K562 (cell line): ENCODE results near the gene TNRC6B. TPM values are rescaled to one million over a fixed set of nuclear protein-coding genes. Genes with fewer than 3 reads are reported as not detected.

ENCODE experiments used
- ATAC-seq: fragments of 200-7000 bp; cut with Tn5 transposase; 3 replicates; pipeline ENCODE4 v1.9.1; 2020; ENCODE audit warnings: moderate library complexity
- BruUV-seq: library from RNA; stranded (reverse); fragments of 400-500 nt; replicated peaks from 2 replicates; lab custom pipeline; 2021; lab: Mats Ljungman, UMichigan
- CTCF ChIA-PET: fragments of 300-600 bp; formaldehyde crosslinking; extraction: SDS; loops from one replicate; lab custom pipeline; 2021; ENCODE audit warnings: low intra/inter-chr PET ratio; lab: Yijun Ruan, JAX
- POLR2A ChIA-PET: fragments of 300-600, 350-650 bp; sonication (Branson Sonifier 250); formaldehyde crosslinking; extraction: SDS; loops from one replicate; lab custom pipeline; 2021; ENCODE audit warnings: antibody characterized with exemption, inconsistent platforms; lab: Yijun Ruan, JAX
- DNase-seq, 4 experiments: peaks; one replicate each; pipeline versions ENCODE4 v3.0.0 to v3.0.0-alpha.2; 2011 to 2018; ENCODE audit warnings: low spot score in 3 of 4, mixed read lengths in 3 of 4; ENCODE audit errors: extremely low read depth in 1 of 4
- FAIRE-seq: peaks from 2 replicates; lab custom pipeline; 2011; peaks lifted over from hg19 to GRCh38; lab: Jason Lieb, UNC
- H2AFZ ChIP-seq: 2 replicates; pipeline ENCODE4 v1.6.0; 2011; ENCODE audit warnings: low read depth, low read length, control low read depth, inconsistent platforms
- H3K27ac ChIP-seq: fragments of 200-600 bp; 3 replicates; pipeline ENCODE4 v1.8.0; 2011; ENCODE audit warnings: low read depth, mild to moderate bottlenecking, control low read depth, inconsistent platforms, low read length, moderate library complexity, mixed read lengths; ENCODE audit errors: extremely low read depth
- H3K27me3 ChIP-seq, 2 experiments: fragments of 300-600 bp in 1 of 2; 2 replicates in 1 of 2; 3 replicates in 1 of 2; pipeline versions ENCODE4 v1.6.0 to v1.8.0; 2011; ENCODE audit warnings: inconsistent platforms in 2 of 2, low read length in 2 of 2, mild to moderate bottlenecking in 1 of 2, mixed read lengths in 1 of 2, moderate library complexity in 1 of 2; ENCODE audit not compliant: control insufficient read depth in 2 of 2, insufficient read depth in 2 of 2
- H3K36me3 ChIP-seq: fragments of 300-600 bp; 3 replicates; pipeline ENCODE4 v1.8.0; 2011; ENCODE audit warnings: mild to moderate bottlenecking, low read length, inconsistent platforms; ENCODE audit not compliant: control insufficient read depth, insufficient read depth
- H3K4me1 ChIP-seq, 2 experiments: fragments of 200-600 bp in 1 of 2; replicated peaks in 1 of 2; 2 replicates in 1 of 2; 3 replicates in 1 of 2; pipeline versions ENCODE4 v1.5.1 to v1.8.0; 2011; ENCODE audit warnings: inconsistent platforms in 2 of 2, low read length in 2 of 2, mild to moderate bottlenecking in 1 of 2, mixed read lengths in 1 of 2, moderate library complexity in 1 of 2; ENCODE audit not compliant: control insufficient read depth in 2 of 2, insufficient read depth in 2 of 2
- H3K4me2 ChIP-seq: 2 replicates; pipeline ENCODE4 v1.6.1; 2011; ENCODE audit warnings: low read length, control low read depth, inconsistent platforms, mixed read lengths; ENCODE audit not compliant: insufficient read depth
- H3K4me3 ChIP-seq: fragments of 200-600 bp; sonication (generic), shearing (Covaris generic); 2 replicates; pipeline ENCODE4 v1.5.1; 2016; ENCODE audit warnings: control low read depth, inconsistent platforms
- H3K79me2 ChIP-seq: fragments of 200-600 bp; 3 replicates; pipeline ENCODE4 v1.8.0; 2011; ENCODE audit warnings: low read length, inconsistent platforms; ENCODE audit not compliant: control insufficient read depth, insufficient read depth
- H3K9ac ChIP-seq, 2 experiments: 2 replicates each; pipeline versions ENCODE4 v1.6.0 to v1.6.1; 2011; ENCODE audit warnings: low read depth in 2 of 2, low read length in 2 of 2, control low read depth in 1 of 2, inconsistent platforms in 1 of 2, mild to moderate bottlenecking in 1 of 2, mixed read lengths in 1 of 2; ENCODE audit not compliant: insufficient read depth in 1 of 2
- H3K9me1 ChIP-seq: one replicate; pipeline ENCODE4 v1.6.0; 2011; ENCODE audit warnings: inconsistent platforms, mild to moderate bottlenecking, low read length, moderate library complexity; ENCODE audit not compliant: control insufficient read depth, insufficient read depth
- H3K9me3 ChIP-seq: replicated peaks from 2 replicates; pipeline ENCODE4 v1.5.1; 2011; ENCODE audit warnings: low read depth, low read length, inconsistent platforms; ENCODE audit not compliant: control insufficient read depth, insufficient read depth
- H4K20me1 ChIP-seq: replicated peaks from 2 replicates; pipeline ENCODE4 v1.6.1; 2011; ENCODE audit warnings: low read length, inconsistent platforms, mixed read lengths; ENCODE audit not compliant: control insufficient read depth, insufficient read depth
- GABPA ChIP-seq: fragments of 200-800 bp; sonication (Bioruptor generic); conservative IDR thresholded peaks from 2 replicates; pipeline ENCODE4 v1.6.1; 2016; ENCODE audit warnings: low read depth, missing genetic modification characterization, missing compliant biosample characterization
- MTA2 ChIP-seq: fragments of 450-650 bp; IDR thresholded peaks from 2 replicates; pipeline ENCODE4 v1.6.1; 2016; ENCODE audit warnings: low read depth
- XRCC3 ChIP-seq: fragments of 450-650 bp; IDR thresholded peaks from 2 replicates; pipeline ENCODE4 v1.6.1; 2017; ENCODE audit warnings: mild to moderate bottlenecking, moderate library complexity
- ZNF699 ChIP-seq: fragments of 250-450 bp; sonication (Bioruptor Pico); IDR thresholded peaks from 2 replicates; pipeline ENCODE4 v1.8.0; 2021; ENCODE audit warnings: mild to moderate bottlenecking, moderate library complexity; ENCODE audit not compliant: insufficient replicate concordance
- WGBS: fragments of 100-300 bp; shearing (Covaris generic); methylation state at CpG from one replicate; pipeline ENCODE4 v1.1.6; 2016; ENCODE audit warnings: low coverage, mixed read lengths; ENCODE audit not compliant: insufficient coverage; ENCODE audit errors: missing lambda C conversion rate; 5-methylcytosine and 5-hydroxymethylcytosine counted together
- in situ Hi-C: fragments of 300-500 bp; cut with MboI; formaldehyde crosslinking; loops from 4 replicates; pipeline ENCODE4 v1.15.0; 2018; ENCODE audit warnings: inconsistent platforms, mixed read lengths
- intact Hi-C: fragments of 100-400 bp; cut with micrococcal nuclease; formaldehyde crosslinking; loops from 2 replicates; pipeline ENCODE4 v1.14.2; 2022
- polyA plus RNA-seq, 8 experiments: library from polyadenylated mRNA; depleted of rRNA in 4 of 8; stranded (reverse) in 5 of 8; unstranded in 3 of 8; fragments of >200 nt; fragmentation: Nextera tagmentation in 2 of 8; fragmentation: Illumina TruSeq in 1 of 8; extraction: Ambion mirVana in 2 of 8; extraction: Trizol in 1 of 8; gene quantifications; 2 replicates each; pipeline versions ENCODE4 v1.2.1 to v1.2.3, GENCODE V29; 2011 to 2014; ENCODE audit warnings: inconsistent platforms in 1 of 8, missing spikeins in 1 of 8
- total RNA-seq, 7 experiments: library from RNA; depleted of rRNA in 6 of 7; stranded (reverse); fragments of >200 nt in 6 of 7; fragmentation: Illumina TruSeq in 2 of 7; extraction: Trizol in 2 of 7; gene quantifications; 2 replicates each; pipeline versions ENCODE4 v1.2.1 to v1.2.3, GENCODE V29; 2011 to 2021; ENCODE audit warnings: low replicate concordance in 1 of 7
- TF ChIP-seq, protein P1 (sequence below): fragments of 250-450 bp; sonication (Bioruptor Pico); IDR thresholded peaks from 2 replicates; pipeline ENCODE4 v1.5.0; 2021; ENCODE audit warnings: mild to moderate bottlenecking, borderline replicate concordance

Gene TNRC6B
- total and polyA plus RNA-seq, 9 of the 15 experiments (the other 6 are each of a cell fraction or from before 2014, with no cell fraction given): 0.96 to 18.8 (median 10.8) TPM

DNA sequence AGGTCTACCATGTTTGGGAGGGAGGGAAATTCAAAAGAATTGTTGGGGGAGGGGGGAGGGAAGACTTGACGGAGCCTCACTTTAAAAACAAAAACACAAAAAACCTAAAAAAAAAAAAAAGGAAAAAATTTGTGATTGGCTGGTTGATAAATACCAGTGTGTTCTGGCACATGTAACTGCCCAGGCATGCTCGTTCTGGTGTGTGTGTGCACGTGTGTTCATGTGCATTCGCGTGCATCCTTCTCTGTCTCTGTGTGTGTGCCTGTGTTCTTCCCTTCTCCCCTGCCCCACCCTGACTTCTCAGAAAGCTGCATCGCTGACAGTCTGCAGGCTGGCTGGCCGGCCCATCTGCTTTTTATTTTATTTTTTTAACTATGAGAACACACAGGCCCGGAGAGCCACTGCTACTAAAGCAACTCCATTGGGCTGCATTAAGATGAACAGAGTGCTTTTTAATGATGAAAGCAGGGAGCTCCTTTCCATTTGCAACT, 146.0 kb downstream of the TNRC6B start:
- FAIRE-seq (no peak), ATAC-seq (no peak), DNase-seq (no peak)
- no peak overlapping the region for H3K4me3 ChIP-seq
- H3K36me3 ChIP-seq: peaks cover 32% of the 10 kb centered on the region; the same call in 2 of the 3 replicates
- no peaks in the 10 kb centered on the region for H3K27me3 ChIP-seq
- ChIA-PET POLR2A (no interaction called here), CTCF (no interaction called here)
- no peak overlapping the region for H3K9ac ChIP-seq
- H3K27ac ChIP-seq: no peak overlapping the region
- H3K4me1 ChIP-seq: peaks cover 12 to 21% of the 10 kb centered on the region in 2 experiments; a peak in 4 of 5 replicates
- WGBS: 86% methylated on average over 5 of the region's 8 CpGs
- in situ Hi-C loops: no loop called here
- no peaks in the 10 kb centered on the region for H3K9me3 ChIP-seq
- intact Hi-C loops: no loop called here
- H3K79me2 ChIP-seq: no peaks in the 10 kb centered on the region
- no peak overlapping the region for H3K4me2 ChIP-seq
- H4K20me1 ChIP-seq: no peaks in the 10 kb centered on the region; the same call in 1 of the 2 replicates
- no peaks in the 10 kb centered on the region for H3K9me1 ChIP-seq
- TF ChIP-seq XRCC3: no peak
- TF ChIP-seq MTA2: no peak
- TF ChIP-seq, protein P1, sequence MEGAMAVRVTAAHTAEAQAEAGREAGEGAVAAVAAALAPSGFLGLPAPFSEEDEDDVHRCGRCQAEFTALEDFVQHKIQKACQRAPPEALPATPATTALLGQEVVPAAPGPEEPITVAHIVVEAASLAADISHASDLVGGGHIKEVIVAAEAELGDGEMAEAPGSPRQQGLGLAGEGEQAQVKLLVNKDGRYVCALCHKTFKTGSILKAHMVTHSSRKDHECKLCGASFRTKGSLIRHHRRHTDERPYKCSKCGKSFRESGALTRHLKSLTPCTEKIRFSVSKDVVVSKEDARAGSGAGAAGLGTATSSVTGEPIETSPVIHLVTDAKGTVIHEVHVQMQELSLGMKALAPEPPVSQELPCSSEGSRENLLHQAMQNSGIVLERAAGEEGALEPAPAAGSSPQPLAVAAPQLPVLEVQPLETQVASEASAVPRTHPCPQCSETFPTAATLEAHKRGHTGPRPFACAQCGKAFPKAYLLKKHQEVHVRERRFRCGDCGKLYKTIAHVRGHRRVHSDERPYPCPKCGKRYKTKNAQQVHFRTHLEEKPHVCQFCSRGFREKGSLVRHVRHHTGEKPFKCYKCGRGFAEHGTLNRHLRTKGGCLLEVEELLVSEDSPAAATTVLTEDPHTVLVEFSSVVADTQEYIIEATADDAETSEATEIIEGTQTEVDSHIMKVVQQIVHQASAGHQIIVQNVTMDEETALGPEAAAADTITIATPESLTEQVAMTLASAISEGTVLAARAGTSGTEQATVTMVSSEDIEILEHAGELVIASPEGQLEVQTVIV (CRISPR knock-in tag): no peak
- TF ChIP-seq ZNF699 (CRISPR knock-in tag): no peak
- TF ChIP-seq GABPA (tag): no peak
- H2AFZ ChIP-seq: no peak overlapping the region
- BruUV-seq: TSS peak; percentile 30
